GM12891 (cell line): ENCODE data around the gene JMJD7.
A peak's percentile ranks its signal among the peaks of the same experiment; 100 is the strongest.

ENCODE experiments used
- DNase-seq: peaks from one replicate; pipeline ENCODE4 v3.0.0; 2011; ENCODE audit warnings: low spot score; ENCODE audit not compliant: insufficient read length
- FAIRE-seq: peaks from 2 replicates; lab custom pipeline; 2011; peaks lifted over from hg19 to GRCh38; lab: Jason Lieb, UNC
- PAX5 ChIP-seq: IDR thresholded peaks from 2 replicates; pipeline ENCODE4 v1.6.1; 2011; ENCODE audit warnings: low read length, moderate library complexity, mild to moderate bottlenecking; ENCODE audit not compliant: insufficient read depth, severe bottlenecking
- POLR2A ChIP-seq: IDR thresholded peaks from 2 replicates; pipeline ENCODE4 v1.6.1; 2011; ENCODE audit warnings: low read depth, low read length, control low read depth
- POLR2AphosphoS5 ChIP-seq: IDR thresholded peaks from 2 replicates; pipeline ENCODE4 v1.6.1; 2011; ENCODE audit warnings: low read depth, low read length, control low read depth
- POU2F2 ChIP-seq: IDR thresholded peaks from 2 replicates; pipeline ENCODE4 v1.6.1; 2011; ENCODE audit warnings: low read depth, mild to moderate bottlenecking, control low read depth, low read length, moderate library complexity
- SPI1 ChIP-seq: IDR thresholded peaks from 2 replicates; pipeline ENCODE4 v1.6.1; 2011; ENCODE audit warnings: low read depth, low read length, control low read depth
- TAF1 ChIP-seq: IDR thresholded peaks from 2 replicates; pipeline ENCODE4 v1.6.1; 2011; ENCODE audit warnings: low read depth, low read length, control low read depth

The JMJD7 gene

GRCh38 chr15:41820791-41821423, 7.0 kb upstream of the JMJD7 start:
- FAIRE-seq (no peak), DNase-seq (no peak)
- TF ChIP-seq POLR2A = no peak
- no peak for TF ChIP-seq PAX5
- TF ChIP-seq POLR2AphosphoS5 = no peak
- no peak for TF ChIP-seq POU2F2
- no peak for TF ChIP-seq TAF1
- TF ChIP-seq SPI1 = no peak

- no peak for FAIRE-seq
- TF ChIP-seq POLR2A = no peak
- TF ChIP-seq SPI1 = no peak
- TF ChIP-seq POU2F2 = no peak
- no peak for TF ChIP-seq POLR2AphosphoS5
- TF ChIP-seq TAF1 = no peak
- TF ChIP-seq PAX5 = no peak
These were observed 6.1 kb upstream of the JMJD7 start for GRCh38 chr15:41821831-41822230.

GRCh38 chr15:41822471-41822870, 5.4 kb upstream of the JMJD7 start:
- no peak for TF ChIP-seq POLR2A
- no peak for TF ChIP-seq POLR2AphosphoS5
- no peak for TF ChIP-seq TAF1
- no peak for TF ChIP-seq SPI1
- TF ChIP-seq PAX5 = no peak
- TF ChIP-seq POU2F2 = no peak
- FAIRE-seq (no peak), DNase-seq (no peak)

More at GRCh38 chr15:41821831-41822230, 6.1 kb upstream of the JMJD7 start:
- DNase-seq = no peak

GRCh38 chr15:41822957-41823356, 4.9 kb upstream of the JMJD7 start:
- DNase-seq = no peak
- no peak for FAIRE-seq
- TF ChIP-seq PAX5 = no peak
- TF ChIP-seq SPI1 = no peak
- no peak for TF ChIP-seq POLR2A

- FAIRE-seq (no peak), DNase-seq (no peak)
- no peak for TF ChIP-seq TAF1
- TF ChIP-seq PAX5 = no peak
- no peak for TF ChIP-seq POLR2AphosphoS5
These were observed 4.4 kb upstream of the JMJD7 start for GRCh38 chr15:41823502-41823901.

- TF ChIP-seq TAF1 (no peak), PAX5 (no peak), POU2F2 (no peak), POLR2AphosphoS5 (no peak), SPI1 (no peak), POLR2A (no peak)
- DNase-seq (no peak), FAIRE-seq (no peak)
These were observed 3.7 kb upstream of the JMJD7 start for GRCh38 chr15:41824062-41824745.

- DNase-seq (no peak), FAIRE-seq (no peak)
- TF ChIP-seq TAF1 = no peak
- TF ChIP-seq POLR2AphosphoS5 = no peak
- TF ChIP-seq SPI1 = no peak
- TF ChIP-seq POLR2A = no peak
- TF ChIP-seq POU2F2 = no peak
- TF ChIP-seq PAX5 = no peak
These were observed 2.7 kb upstream of the JMJD7 start for GRCh38 chr15:41825145-41825544.

GRCh38 chr15:41825572-41826535, 2.0 kb upstream of the JMJD7 start:
- no peak for TF ChIP-seq POU2F2
- TF ChIP-seq PAX5 = no peak
- no peak for TF ChIP-seq POLR2A
- no peak for TF ChIP-seq POLR2AphosphoS5
- TF ChIP-seq TAF1 = no peak
- no peak for DNase-seq
- no peak for FAIRE-seq

GRCh38 chr15:41827290-41827879, 507 bp upstream of the JMJD7 start:
- DNase-seq = no peak
- FAIRE-seq = peak; percentile 13

More at GRCh38 chr15:41827290-41827879, 507 bp upstream of the JMJD7 start:
- TF ChIP-seq SPI1 (no peak), POLR2AphosphoS5 (no peak), PAX5 (no peak), POLR2A (no peak)
